CD4-positive, alpha-beta T cell treated with Interleukin-4 for 1 hour (primary cell): ENCODE measurements around the gene DENND6B.
"Not testable (repeated sequence)": the region's sequence is repeated elsewhere in the genome, so short reads cannot be mapped to it uniquely, and the experiment has no call there.

Experiments
- DNase-seq, 2 donors: peaks; one replicate each; pipeline ENCODE4 v3.0.0-alpha.2; 2020 to 2022

Gene DENND6B

DNA sequence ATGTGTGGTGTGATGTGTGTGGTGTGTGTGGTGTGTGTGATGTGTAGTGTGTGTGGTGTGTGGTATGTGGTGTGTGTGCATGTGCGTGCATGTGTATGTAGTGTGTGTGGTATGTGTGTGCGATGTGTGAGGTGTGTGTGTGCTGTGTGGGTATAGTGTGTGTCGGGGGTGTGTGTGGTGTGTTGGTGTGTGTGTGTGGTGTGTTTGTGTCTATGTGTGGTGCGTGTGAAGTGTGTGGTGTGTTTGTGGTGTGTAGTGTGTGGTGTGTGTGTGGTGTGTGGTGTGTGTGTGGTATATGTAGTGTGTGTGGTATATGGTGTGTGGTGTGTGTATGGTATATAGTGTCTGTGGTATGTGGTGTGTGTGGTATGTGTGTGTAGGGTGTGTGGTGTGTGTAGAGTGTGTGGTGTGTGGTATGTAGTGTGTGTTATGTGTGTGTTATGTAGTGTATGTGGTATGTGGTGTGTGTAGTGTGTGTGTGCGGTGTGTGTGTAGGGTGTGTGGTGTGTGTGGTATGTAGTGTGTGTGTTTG lies 11.3 kb upstream of the DENND6B start:
- DNase-seq: no peak

DNA sequence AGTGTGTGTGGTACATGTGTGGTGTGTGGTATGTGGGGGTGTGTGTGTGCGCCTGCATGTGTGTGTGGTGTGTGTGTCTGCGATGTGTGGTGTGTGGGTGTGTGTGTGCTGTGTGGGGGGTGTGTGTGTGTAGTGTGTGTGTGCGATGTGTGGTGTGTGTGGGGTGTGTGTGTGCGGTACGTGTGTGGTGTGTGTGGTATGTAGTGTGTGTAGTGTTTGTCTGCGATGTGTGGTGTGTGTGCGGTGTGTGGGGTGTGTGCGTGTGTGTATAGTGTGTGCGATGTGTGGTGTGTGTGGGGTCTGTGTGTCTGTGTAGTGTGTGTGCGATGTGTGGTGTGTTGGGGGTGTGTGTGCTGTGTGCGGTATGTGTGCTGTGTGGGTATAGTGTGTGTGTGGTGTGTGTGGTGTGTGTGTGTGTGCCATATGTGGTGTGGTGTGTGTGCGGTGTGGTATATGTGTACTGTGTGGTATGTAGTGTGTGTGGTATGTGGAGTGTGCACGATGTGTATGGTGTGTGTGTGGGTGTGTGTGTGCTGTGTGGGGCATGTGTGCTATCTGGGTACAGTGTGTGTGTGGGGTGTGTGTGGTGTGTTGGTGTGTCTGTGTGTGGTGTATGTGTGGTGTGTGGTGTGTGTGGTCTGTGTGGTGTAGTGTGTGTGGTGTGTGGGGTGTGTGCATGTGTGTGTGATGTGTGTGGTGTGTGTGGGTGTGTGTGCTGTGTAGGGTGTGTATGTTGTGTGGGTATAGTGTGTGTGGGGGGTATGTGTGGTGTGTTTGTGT lies 10.6 kb upstream of the DENND6B start:
- DNase-seq: no peak

DNA sequence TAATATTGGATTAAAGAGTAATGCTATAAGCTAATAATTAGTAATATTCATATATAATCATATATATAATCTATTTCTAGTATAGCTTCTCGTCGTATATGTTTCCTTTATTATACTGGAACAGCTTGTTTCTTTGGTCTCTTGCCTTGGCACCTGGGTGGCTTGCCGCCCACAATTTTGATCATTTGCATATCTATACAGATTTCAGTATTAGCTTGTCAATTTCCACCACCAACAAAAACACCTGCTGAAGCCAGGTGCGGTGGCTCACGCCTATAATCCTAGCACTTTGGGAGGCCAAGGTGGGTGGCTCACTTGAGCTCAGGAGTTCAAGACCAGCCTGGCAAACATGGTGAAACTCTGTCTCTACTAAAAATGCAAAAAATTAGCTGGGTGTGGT lies 7.6 kb upstream of the DENND6B start:
- DNase-seq: not testable (repeated sequence)

DNA sequence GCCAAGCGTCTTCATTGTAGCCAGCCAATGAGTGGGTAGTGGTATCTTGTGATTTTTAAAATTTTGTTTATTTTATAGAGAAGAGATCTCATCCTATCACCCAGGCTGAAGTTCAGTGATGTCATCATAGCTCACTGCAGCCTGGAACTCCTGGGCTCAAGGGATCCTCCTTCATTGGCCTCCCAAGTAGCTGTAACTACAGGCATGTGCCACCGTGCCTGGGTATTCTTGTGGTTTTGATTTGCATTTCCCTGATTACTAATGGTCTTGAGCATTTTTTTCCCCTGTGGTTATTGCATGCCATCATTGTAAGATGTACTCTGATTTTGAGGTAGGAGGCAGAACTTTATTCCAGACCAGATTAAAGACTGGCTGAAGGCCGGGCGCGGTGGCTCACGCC lies 2.4 kb upstream of the DENND6B start:
- no peak for DNase-seq

DNA sequence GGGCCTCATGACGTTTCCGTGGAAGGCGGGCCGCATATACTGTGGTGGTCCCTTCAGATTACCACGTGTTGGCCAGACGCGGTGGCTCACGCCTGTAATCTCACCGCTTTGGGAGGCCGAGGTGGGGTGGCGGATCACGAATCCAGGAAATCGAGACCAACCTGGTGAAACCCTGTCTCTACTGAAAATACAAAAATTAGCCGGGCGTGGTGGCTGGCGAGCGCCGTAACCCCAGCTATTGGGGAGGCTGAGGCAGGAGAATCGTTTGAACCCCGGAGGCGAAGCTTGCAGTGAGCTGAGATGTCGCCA lies 853 bp upstream of the DENND6B start:
- DNase-seq: no peak

DNA sequence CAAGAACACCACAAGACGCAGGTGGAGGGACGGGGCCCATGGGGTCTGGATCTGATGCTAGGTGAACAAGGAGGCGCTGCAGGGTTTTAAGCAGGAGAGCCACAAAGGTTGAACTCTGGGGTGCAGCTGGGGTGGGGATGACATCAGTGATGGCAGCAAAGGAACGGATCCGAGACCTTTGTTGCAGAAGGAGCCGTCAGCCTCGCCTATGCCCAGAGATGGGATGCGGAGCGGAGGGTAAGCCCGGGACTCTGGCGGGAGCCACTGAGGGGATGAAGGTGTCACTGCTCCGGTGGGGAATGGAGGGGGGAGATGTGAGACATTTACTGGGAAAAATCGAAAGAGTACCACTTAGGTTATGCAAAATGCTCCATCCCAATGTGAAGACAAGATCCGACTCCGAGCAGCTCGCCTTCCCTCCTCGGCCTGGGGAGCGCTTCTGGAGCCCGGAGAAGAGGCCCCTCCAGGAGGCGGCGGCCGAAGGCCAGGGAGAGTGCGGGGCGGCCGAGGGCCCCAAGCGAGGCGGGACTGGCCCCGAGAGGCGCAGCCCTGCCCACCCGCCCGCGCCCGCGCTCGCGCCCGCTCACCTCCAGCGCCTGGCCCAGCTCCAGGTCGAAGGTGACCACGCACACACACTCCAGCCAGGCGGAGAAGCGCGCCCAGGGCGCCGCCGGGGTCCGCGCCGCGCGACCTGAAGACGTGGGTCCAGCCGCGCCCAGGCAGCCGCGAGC lies 422 bp downstream of the DENND6B start:
- DNase-seq: no peak

DNA sequence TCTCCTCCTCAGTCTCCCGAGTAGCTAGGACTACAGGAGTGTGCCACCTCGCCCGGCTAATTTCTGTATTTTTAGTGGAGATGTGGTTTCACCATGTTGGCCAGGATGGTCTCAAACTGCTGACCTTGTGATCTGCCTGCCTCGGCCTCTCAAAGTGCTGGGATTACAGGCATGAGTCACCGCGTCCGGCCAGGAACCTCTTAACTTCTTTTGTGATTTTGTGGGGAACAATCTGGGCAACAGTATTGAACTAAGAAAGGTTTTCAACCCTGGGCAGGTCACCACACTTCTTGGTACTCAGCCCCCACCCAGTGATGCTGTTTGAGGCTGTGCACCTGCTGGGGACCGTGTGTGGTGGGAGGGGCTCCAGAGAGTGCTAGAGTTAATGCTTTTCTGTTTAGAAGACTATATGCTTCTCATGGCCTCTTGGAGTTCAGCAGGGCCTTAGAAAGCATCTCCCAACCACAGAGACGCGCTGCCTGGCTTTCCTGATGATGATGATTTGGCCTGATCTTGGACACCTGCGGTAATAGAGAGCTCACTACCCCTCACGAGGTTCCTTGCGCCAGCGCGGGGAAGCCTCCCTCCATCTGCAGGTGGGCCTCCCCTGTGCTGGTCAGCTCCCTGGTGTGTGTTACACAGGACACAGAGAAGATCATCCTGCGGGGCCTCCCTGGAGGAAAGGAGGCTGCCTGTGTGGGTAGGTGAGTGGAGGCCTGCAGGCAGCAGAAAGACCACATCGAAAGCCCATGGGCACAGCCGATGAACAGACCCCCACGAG lies 1.2 kb downstream of the DENND6B start:
- no peak for DNase-seq

DNA sequence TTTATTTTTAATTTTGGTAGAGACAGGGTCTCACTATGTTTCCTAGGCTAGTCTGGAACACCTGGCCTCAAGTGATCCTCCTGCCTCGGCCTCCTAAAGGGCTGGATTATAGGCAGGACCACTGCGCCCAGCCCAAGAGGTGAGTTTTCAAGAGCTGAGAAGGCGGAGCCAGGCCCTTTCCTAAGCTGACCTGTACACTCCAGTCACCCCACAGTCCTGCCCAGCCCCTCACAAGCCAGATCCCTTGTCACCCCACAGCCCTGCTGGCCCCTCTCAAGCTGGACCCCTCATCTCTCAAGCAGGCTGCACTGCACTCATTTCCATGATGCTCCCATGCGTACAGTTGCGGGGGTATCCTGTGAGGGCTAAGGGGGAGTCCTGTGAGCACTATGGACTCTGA lies 2.9 kb downstream of the DENND6B start:
- no peak for DNase-seq

DNA sequence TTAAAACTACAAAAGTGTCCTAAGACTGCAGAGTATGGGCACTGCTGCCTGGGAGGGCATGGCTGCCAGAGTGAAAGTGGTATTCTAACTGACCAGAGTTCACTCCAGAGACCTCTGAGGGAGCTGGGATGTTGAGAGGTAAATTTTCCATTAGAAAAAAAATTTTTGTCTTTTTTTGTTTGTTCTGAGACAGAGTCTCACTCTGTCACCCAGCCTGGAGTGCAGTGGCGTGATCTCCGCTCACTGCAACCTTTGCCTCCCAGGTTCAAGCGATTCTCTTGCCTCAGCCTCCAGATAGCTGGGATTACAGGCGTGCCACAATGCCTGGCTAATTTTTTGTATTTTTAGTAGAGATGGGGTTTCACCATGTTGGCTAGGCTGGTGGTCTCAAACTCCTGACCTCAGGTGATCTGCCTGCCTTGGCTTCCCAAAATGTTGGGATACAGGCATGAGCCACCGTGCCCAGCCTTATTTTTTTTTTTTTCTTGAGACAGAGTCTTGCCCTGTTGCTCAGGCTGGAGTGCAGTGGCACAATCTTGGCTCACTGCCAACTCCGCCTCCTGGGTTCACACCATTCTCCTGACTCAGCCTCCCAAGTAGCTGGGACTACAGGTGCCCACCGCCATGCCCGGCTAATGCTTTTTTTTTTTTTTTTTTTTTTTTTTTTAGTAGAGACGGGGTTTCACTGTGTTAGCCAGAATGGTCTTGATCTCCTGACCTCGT lies 4.3 kb downstream of the DENND6B start:
- not testable (repeated sequence) for DNase-seq

DNA sequence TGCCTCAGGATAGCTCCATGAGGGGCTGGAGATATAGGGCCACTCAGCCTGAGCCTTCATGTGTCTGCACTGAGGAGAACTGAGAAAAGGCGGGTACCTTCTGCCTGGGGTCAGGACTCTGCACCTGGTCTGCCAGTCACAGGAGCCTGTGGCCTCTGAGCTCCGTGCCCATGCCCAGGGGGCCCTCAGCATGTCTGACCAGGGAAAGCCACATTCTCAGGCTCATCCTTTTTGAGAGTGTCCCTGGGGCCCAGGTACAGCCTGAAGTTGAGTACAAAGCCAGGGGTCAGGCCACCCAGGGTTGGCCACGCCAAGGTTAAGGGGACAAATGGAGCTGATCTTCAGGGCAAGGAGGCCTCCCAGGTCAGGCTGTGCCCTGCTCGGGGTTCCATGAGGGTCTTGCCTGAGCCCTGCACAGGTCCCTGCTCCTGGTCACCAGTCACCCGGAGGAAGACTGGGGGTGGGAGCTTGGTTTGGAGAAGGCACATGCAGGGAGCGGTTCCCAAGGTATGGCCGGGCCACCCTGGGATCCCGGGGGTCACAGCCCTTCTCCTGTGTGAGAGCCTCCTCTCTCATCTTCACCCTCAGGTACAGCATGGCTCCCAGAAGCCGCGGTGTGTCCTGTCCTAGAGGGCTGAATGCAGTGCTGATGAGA lies 6.0 kb downstream of the DENND6B start:
- no peak for DNase-seq

DNA sequence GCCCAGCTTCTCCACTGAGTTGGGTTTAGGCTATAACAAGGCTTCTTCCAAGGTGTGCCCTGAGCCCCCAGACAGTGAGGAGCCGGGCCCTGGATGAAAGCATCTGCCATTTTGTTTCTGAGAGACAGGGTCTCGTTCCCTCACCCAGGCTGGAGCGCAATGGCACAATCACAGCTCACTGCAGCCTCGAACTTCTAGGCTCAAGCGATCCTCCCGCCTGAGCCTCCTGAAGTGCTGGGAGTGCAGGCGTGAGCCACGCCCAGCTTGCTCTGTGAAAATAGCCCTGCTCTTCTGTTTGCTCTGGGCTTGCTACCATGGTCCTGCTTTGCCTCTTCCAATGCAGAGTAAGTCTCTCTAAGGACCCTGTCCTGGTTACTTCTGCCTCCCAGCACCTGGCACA lies 6.7 kb downstream of the DENND6B start:
- no peak for DNase-seq

DNA sequence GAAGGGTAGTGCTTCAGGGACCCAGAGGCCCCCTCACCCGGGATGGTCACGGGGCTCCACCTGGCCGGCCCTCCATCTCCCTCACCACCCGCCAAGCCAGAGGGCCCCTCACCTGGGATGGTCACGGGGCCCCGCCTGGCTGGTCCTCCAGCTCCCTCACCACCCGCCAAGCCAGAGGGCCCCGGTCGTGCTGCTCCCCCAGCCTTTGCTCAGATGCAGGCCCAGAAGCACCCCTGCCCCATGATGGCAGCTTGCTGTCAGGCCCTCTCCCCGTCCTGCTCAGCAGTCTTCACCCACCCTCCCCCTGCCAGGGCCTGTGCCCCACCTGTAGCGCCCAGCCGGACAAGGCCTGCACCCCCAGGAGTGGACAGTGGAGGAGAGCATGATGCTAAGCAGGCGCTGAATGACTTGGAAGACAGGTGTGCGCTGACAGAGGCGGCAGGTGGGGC lies 7.3 kb downstream of the DENND6B start:
- DNase-seq: no peak

DNA sequence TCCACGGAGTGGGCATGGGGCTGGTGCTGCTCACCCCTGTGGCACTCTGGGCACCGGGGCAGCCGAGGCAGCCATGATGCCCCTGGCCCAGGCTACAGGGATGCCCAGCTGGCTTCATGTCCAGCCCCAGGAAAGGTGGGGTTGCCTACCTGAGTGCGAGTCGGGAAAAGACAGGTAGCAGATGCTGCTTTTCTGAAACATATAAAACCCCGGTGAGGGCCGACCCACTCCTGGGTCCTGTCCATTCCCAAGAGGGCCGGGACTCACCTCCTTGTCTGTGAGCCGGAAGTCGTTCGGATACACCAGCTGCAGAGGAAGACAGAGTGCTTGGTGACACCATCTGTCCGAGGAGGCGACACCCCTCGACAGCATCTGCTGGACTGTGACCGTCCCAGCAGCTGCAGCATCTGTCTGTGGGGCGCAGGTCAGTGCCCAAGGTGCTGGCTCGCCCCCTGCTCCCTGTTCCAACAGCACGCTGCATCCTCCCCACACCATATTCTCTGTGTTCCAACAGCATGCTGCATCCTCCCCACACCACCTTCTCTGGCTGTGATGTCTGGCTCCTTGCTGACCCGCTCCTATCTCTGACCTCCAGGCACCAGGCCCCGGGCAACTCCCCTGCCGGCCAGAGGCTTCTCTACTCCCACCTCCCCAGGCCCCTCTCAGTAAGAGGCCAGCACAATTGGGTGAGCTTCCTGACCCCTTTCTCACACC lies 8.0 kb downstream of the DENND6B start:
- DNase-seq: no peak

DNA sequence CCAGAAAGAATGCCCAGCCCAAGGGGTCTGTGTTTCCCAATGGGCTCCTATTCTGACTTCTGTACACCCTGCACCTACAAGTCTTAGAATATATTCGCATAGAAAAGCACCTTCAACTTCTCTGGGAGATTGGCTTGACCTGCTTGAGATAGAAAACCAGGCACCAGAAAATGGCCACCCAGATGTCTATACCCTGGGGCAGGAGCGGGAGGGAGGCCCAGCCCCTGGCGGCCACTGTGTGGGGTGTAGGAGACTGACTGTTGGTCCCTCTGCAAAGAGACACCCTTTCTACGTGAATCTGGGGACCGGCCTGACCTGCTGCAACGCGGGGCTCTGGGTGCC lies 8.5 kb downstream of the DENND6B start:
- DNase-seq: no peak

DNA sequence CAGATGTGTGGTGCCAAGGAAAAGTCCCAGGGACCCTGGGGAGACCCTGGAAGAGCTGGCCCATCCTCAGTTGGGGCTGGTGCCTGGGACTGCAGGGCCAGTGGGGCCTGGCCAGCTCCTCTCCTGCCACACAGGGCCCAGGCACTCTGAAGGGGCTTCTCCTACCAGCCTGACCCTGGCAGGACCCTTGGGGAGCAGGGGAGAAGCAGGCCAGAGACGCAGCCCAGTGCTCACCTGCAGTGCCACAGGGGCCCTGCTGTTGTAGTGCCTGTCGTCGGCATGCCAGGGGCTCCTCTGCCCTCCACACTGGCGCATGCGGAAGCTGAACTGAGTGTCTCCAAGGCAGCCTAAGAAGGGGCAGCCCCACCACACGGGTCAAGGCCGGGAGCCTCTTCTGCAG lies 9.1 kb downstream of the DENND6B start:
- DNase-seq: no peak

DNA sequence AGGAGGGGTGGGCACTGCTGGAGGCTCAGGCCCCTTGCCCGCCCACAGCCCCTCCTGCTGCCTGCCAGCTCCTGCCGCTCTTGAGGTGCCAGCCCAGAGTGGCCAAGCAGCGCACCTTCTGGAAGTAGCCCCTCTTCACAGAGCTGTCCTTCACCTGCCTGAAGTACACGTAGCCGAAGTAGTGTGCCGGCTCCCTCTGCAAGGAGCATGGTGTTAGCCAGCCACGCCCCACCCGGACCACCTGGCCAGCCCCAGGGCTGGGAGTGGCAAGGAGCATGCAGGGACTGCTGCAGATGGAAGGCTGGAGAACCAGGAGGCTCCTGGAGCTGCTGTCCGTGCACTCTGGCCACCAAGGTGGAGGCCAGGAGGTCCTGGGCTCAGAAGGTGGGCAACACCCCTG lies 9.6 kb downstream of the DENND6B start:
- DNase-seq: no peak

DNA sequence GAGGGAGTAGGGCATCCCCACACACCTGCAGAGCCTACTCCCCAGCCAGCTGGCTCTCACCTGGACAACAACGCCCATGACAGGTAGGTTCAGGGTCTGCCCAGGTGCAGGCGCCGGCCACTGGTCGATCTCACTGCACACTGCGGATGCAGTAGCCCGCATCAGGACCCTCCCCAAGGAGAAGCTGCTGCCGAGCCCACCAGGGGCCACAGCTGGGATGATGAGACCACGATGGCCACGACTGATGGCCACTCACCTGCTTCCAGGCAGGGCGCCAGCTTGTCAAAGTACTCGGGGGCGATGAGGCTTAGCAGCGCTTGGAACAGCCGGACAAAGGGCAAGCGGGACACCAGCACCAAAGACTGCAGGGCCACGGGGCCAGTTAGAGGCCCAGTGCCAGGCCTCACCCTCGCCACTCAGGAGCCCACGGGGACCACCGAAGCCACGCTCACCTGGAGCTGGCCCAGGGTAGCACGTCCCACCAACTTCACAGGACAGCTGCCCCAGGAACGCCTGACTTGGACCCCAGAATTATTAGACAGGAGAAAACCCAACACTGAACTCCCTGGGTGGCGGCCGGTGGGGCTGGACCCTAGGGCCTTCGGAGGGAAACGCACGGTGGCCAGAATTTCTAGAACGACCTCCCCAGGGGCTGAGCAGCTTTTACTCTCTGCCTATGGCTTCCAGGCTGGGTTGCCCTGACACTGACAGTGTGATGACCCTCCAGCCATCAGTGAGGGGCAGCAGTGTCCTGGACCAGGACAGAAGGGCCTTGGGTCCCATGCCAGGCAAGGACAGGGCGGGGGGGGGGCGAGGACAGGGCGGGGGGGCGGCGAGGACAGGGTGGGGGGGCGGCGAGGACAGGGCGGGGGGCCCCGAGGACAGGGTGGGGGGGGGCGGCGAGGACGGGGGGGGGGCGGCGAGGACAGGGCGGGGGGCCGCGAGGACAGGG lies 10.4 kb downstream of the DENND6B start:
- no peak for DNase-seq

DNA sequence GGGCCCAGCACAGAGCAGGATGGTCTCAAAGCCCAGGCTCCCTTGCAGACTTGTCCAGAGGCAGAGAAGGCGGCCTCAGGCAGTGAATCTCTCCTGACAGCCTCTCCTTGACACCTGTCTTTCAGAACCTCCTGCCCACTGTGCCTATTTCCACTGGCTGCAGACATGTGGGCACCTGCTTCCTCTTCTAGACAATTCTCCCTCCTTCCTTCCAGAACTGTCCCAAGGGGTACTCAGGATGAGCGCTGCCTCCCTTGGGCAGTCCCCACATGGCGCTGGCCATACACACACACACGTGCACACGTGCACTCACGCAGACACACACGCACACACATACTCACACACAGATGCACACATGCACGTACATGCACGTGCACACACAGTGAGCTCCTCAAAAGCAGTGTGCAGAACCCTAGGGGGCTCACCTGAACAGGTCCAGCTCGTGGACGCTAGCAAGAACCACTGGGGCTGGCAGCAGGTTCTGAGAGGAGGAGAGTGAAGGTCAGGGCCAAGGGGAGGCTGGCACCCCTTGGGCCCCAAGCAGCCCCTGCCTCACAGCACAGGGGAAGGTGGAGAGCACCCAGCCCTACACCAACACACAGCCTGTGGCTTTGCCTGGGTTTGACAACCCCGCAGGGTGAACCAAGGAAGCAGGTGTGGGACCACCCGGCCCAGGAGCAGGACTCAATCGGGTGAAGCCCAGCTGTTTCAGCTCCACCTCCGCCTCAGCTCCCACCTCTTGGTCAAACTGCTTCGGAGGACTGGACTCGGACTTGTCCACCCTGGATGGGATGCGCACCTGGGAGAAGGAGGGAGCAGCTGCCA lies 11.3 kb downstream of the DENND6B start:
- no peak for DNase-seq

DNA sequence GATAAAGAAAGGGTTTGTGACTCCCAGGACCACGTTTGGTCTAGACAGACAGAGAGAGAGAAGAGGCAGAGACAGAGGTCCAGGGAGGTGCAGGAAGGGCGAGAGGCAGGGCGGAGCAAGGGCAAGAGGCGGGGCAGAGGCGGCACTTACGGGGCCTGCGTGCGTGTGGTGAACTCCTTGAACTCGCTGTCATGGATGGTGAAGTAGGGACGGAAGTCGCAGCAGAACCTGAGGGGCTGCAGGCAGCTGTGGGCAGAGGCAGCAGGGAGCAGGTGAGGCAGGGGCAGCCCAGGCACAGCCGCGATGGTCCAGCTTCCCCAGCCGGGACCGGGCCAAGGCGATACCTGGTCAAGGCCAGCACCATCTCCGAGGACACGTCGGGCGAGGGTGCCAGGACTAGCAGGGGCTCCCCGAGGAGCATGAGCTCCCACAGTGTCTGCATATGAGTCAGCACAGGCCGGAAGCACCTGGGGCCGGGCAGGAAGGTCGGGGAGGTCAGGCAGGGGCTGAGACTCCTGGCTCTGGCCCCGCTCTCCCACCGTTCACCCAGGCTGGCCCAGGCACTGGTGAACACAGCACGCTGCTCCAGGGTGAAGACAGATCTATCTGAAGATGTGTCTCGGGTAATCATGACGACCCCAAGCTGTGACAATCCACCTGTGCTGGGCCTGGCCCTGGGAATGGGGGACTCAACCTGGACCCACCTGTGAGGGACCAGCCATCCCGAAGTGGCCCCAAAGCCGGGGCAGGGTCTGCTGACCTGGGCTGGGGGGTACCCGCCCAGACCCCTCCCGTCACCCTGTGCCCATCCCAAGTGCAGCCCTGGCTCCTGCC lies 12.1 kb downstream of the DENND6B start:
- DNase-seq: peak; percentile 77 to 81
